Measurements from ENCODE around the gene C9orf57. TPM values are rescaled to one million over a fixed set of nuclear protein-coding genes. Genes with fewer than 3 reads are reported as not detected.
"Not testable (repeated sequence)": the region's sequence is repeated elsewhere in the genome, so short reads cannot be mapped to it uniquely, and the experiment has no call there.

C9orf57 gene

GRCh38 chr9:72023596-72023995 is 36.8 kb downstream of the C9orf57 start:
- H3K4me2 ChIP-seq (ENCODE audit: low read length) = no peak overlapping the region
- peaks cover 26% of the 10 kb centered on the region for H3K4me1 ChIP-seq (ENCODE audit: control insufficient read depth, insufficient read depth, low read length)
- H3K9ac ChIP-seq (ENCODE audit: low read depth, low read length) = no peak overlapping the region

GRCh38 chr9:72022841-72023240 is 37.6 kb downstream of the C9orf57 start:
- H3K4me3 ChIP-seq (ENCODE audit: low read length) = no peak overlapping the region
- no peak overlapping the region for H3K4me2 ChIP-seq (ENCODE audit: low read length)
- H3K9ac ChIP-seq (ENCODE audit: low read depth, low read length) = no peak overlapping the region
- no peaks in the 10 kb centered on the region for H3K27me3 ChIP-seq (ENCODE audit: control insufficient read depth, insufficient read depth, low read length)
- peaks cover 26% of the 10 kb centered on the region for H3K4me1 ChIP-seq (ENCODE audit: control insufficient read depth, insufficient read depth, low read length)
- no peaks in the 10 kb centered on the region for H3K36me3 ChIP-seq (ENCODE audit: insufficient read depth, low read length)
- no peaks in the 10 kb centered on the region for H3K9me3 ChIP-seq (replicated peaks; ENCODE audit: low read length)

More at GRCh38 chr9:72023596-72023995, 36.8 kb downstream of the C9orf57 start:
- Histone ChIP-seq H3K4me3 (ENCODE audit: low read length) (no peak overlapping the region), H3K27me3 (ENCODE audit: control insufficient read depth, insufficient read depth, low read length) (no peaks in the 10 kb centered on the region), H3K9me3 (replicated peaks; ENCODE audit: low read length) (no peaks in the 10 kb centered on the region), H3K36me3 (ENCODE audit: insufficient read depth, low read length) (no peaks in the 10 kb centered on the region)

GRCh38 chr9:72013292-72013760 is 47.1 kb downstream of the C9orf57 start:
- no peak overlapping the region for H3K4me3 ChIP-seq (ENCODE audit: low read length)

GRCh38 chr9:72012646-72013045 is 47.8 kb downstream of the C9orf57 start:
- no peak overlapping the region for H3K4me3 ChIP-seq (ENCODE audit: low read length)
- no peak overlapping the region for H3K9ac ChIP-seq (ENCODE audit: low read depth, low read length)
- H3K36me3 ChIP-seq (ENCODE audit: insufficient read depth, low read length) = no peaks in the 10 kb centered on the region
- no peaks in the 10 kb centered on the region for H3K9me3 ChIP-seq (replicated peaks; ENCODE audit: low read length)
- no peaks in the 10 kb centered on the region for H3K27me3 ChIP-seq (ENCODE audit: control insufficient read depth, insufficient read depth, low read length)
- H3K4me2 ChIP-seq (ENCODE audit: low read length) = no peak overlapping the region
- H3K4me1 ChIP-seq (ENCODE audit: control insufficient read depth, insufficient read depth, low read length) = no peaks in the 10 kb centered on the region

More at GRCh38 chr9:72013292-72013760, 47.1 kb downstream of the C9orf57 start:
- Histone ChIP-seq H3K27me3 (ENCODE audit: control insufficient read depth, insufficient read depth, low read length) (no peaks in the 10 kb centered on the region), H3K4me2 (ENCODE audit: low read length) (no peak overlapping the region), H3K36me3 (ENCODE audit: insufficient read depth, low read length) (no peaks in the 10 kb centered on the region), H3K9ac (ENCODE audit: low read depth, low read length) (no peak overlapping the region), H3K4me1 (ENCODE audit: control insufficient read depth, insufficient read depth, low read length) (no peaks in the 10 kb centered on the region), H3K9me3 (replicated peaks; ENCODE audit: low read length) (no peaks in the 10 kb centered on the region)

- not testable (repeated sequence) for H3K4me1 ChIP-seq (ENCODE audit: control insufficient read depth, insufficient read depth, low read length); H3K4me3 ChIP-seq (ENCODE audit: low read length); H3K27me3 ChIP-seq (ENCODE audit: control insufficient read depth, insufficient read depth, low read length); H3K4me2 ChIP-seq (ENCODE audit: low read length); H3K9ac ChIP-seq (ENCODE audit: low read depth, low read length); H3K9me3 ChIP-seq (replicated peaks; ENCODE audit: low read length); H3K36me3 ChIP-seq (ENCODE audit: insufficient read depth, low read length)
Measured at GRCh38 chr9:72007726-72008125, 52.7 kb downstream of the C9orf57 start.

- Histone ChIP-seq H3K4me2 (ENCODE audit: low read length) (no peak overlapping the region), H3K9ac (ENCODE audit: low read depth, low read length) (no peak overlapping the region), H3K9me3 (replicated peaks; ENCODE audit: low read length) (no peaks in the 10 kb centered on the region), H3K4me1 (ENCODE audit: control insufficient read depth, insufficient read depth, low read length) (peaks cover 3% of the 10 kb centered on the region), H3K4me3 (ENCODE audit: low read length) (no peak overlapping the region), H3K27me3 (ENCODE audit: control insufficient read depth, insufficient read depth, low read length) (no peaks in the 10 kb centered on the region), H3K36me3 (ENCODE audit: insufficient read depth, low read length) (no peaks in the 10 kb centered on the region)
Measured at GRCh38 chr9:72006501-72006900, 53.9 kb downstream of the C9orf57 start.

GRCh38 chr9:72005451-72005850 is 55.0 kb downstream of the C9orf57 start:
- Histone ChIP-seq H3K27me3 (ENCODE audit: control insufficient read depth, insufficient read depth, low read length) (no peaks in the 10 kb centered on the region), H3K36me3 (ENCODE audit: insufficient read depth, low read length) (no peaks in the 10 kb centered on the region), H3K4me3 (ENCODE audit: low read length) (no peak overlapping the region), H3K9ac (ENCODE audit: low read depth, low read length) (no peak overlapping the region), H3K4me2 (ENCODE audit: low read length) (no peak overlapping the region), H3K9me3 (replicated peaks; ENCODE audit: low read length) (no peaks in the 10 kb centered on the region), H3K4me1 (ENCODE audit: control insufficient read depth, insufficient read depth, low read length) (peaks cover 3% of the 10 kb centered on the region)

Small RNA genes lying within 50 kb of the gene (small RNA-seq; reads per million reads assigned to genes)
- not detected for gene HSPB1P1

Measured in skeletal muscle satellite cell (primary cell).